Esophagus muscularis mucosa (tissue), 4 donors: ENCODE results near the gene NFIB. TPM values are rescaled to one million over a fixed set of nuclear protein-coding genes. Genes with fewer than 3 reads are reported as not detected.

Experiments used
- DNase-seq: peaks from one replicate; pipeline ENCODE4 v3.0.0-alpha.2; 2017; ENCODE audit errors: extremely low spot score
- H3K27ac ChIP-seq, 4 donors: fragments of 200-600 bp; sonication (generic); replicated peaks in 1 of 4; 1 replicate in 3 of 4; 2 replicates in 1 of 4; pipeline ENCODE4 v1.5.1; 2016 to 2019; ENCODE audit warnings: mild to moderate bottlenecking in 1 of 4
- H3K27me3 ChIP-seq, 4 donors: fragments of 200-600 bp; sonication (generic); one replicate each; pipeline versions ENCODE4 v1.5.1 to v1.6.0; 2016 to 2019
- H3K36me3 ChIP-seq, 4 donors: fragments of 200-600 bp; sonication (generic); one replicate each; pipeline ENCODE4 v1.5.1; 2016 to 2019
- H3K4me1 ChIP-seq, 4 donors: fragments of 200-600 bp; sonication (generic); one replicate each; pipeline ENCODE4 v1.5.1; 2016 to 2019
- H3K4me3 ChIP-seq, 4 donors: fragments of 200-600 bp; sonication (generic); 1 replicate in 2 of 4; 2 replicates in 2 of 4; pipeline ENCODE4 v1.5.1; 2016 to 2019; ENCODE audit warnings: mild to moderate bottlenecking in 4 of 4, moderate library complexity in 1 of 4
- H3K9me3 ChIP-seq, 4 donors: fragments of 200-600 bp; sonication (generic); 1 replicate in 3 of 4; 2 replicates in 1 of 4; pipeline ENCODE4 v1.5.1; 2016 to 2019
- EP300 ChIP-seq: sonication (generic); formaldehyde crosslinking; IDR thresholded peaks from one replicate; pipeline ENCODE4 v1.6.1; 2017; ENCODE audit warnings: antibody characterized with exemption
- POLR2A ChIP-seq: fragments of 450-650 bp; IDR thresholded peaks from one replicate; pipeline ENCODE4 v1.6.1; 2017; ENCODE audit warnings: antibody characterized with exemption, moderate library complexity, mild to moderate bottlenecking, low read depth
- POLR2AphosphoS5 ChIP-seq, 2 donors: sonication (generic); formaldehyde crosslinking; IDR thresholded peaks; one replicate each; pipeline ENCODE4 v1.6.1; 2017; ENCODE audit warnings: antibody characterized with exemption in 2 of 2
- WGBS: methylation state at CpG from one replicate; pipeline ENCODE4 v1.1.5; 2018; 5-methylcytosine and 5-hydroxymethylcytosine counted together
- intact Hi-C: fragments of 100-400 bp; cut with DNase I; formaldehyde crosslinking; loops from one replicate; pipeline ENCODE4 v1.15.1; 2023
- total RNA-seq, 4 donors: library from RNA; depleted of rRNA; stranded (reverse); fragments of >200 nt; gene quantifications; one replicate each; pipeline versions ENCODE4 v1.1.0 to v1.2.1, GENCODE V29; 2016
- TF ChIP-seq, protein P1 (sequence below), 3 experiments: fragments of 200-600 bp in 2 of 3; fragments of 450-650 bp in 1 of 3; sonication (generic) in 2 of 3; IDR thresholded peaks; one replicate each; pipeline ENCODE4 v1.5.1; 2017 to 2019; ENCODE audit warnings: antibody characterized with exemption in 3 of 3, mild to moderate bottlenecking in 2 of 3, moderate library complexity in 1 of 3

Gene NFIB
- total RNA-seq, 4 donors from 2014 or later, result 38.1 to 64.4 (median 55.8) TPM

DNA sequence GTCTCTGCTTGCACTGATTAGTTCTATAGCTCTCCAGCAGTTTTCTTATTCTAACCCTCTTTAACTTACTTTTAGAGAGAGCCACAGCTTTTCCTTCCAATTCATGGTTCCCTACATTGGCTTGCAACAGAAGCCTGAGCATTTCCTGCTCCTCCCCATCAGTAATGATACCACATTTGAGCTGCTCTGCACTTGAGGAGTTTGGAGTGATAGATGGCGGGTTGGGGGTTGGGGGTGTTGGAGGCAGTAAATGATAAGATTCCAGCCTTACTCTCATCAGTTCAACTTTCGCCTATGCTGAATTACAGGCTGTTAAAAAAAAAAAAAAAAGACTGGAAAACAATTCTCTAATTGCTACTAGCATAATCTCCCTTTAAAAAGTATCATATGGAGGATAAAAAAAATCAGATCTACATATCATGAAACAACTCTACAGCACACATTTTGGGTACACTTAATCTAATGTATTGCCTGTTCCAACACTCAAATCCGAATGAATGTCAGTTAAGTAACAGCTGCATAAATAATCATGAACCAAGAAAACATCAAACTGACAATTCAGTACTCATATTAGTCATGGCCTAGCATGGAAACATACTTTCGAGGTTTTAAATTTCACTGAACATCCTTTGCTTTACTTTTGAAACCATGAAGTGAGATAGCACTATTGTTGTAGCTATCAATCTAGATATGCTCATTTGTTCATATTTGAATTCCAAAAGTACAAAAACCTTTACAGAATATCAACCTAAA is 224.7 kb downstream of the NFIB start:
- no peaks in the 10 kb centered on the region for H3K9me3 ChIP-seq
- WGBS, result 83% methylated on average over 4 of the region's 4 CpGs
- H3K36me3 ChIP-seq, result peaks cover 0 to 20% (median 6%) of the 10 kb centered on the region in 4 donors
- H3K27ac ChIP-seq, result no peak overlapping the region
- no peak overlapping the region for H3K4me3 ChIP-seq
- DNase-seq, result no peak
- intact Hi-C loops, result no loop called here
- H3K27me3 ChIP-seq, result no peaks in the 10 kb centered on the region
- H3K4me1 ChIP-seq, result no peaks in the 10 kb centered on the region
- TF ChIP-seq EP300, result no peak

DNA sequence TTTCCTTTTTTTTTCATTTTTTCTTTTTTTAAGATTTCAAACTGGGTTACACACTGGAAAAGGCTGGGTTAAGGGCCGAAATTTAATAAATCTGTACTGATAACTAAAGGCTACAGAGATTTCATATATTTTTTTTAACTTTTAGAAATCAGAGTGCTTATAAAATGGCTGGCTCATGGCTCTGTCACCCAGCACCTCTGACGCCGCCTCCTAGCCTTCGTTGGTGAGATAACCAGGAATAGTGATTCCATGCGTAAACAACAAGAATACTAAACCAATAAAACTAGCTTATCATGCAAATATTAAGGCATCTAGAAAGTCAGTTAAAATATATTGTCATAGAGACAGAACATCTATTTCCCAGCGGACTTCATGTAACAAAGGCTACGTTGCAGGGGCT is 226.4 kb downstream of the NFIB start:
- TF ChIP-seq EP300, result no peak
- TF ChIP-seq POLR2A, result no peak
- TF ChIP-seq POLR2AphosphoS5 (IDR thresholded peaks at IDR 0.05), result no peak
- TF ChIP-seq, protein P1, sequence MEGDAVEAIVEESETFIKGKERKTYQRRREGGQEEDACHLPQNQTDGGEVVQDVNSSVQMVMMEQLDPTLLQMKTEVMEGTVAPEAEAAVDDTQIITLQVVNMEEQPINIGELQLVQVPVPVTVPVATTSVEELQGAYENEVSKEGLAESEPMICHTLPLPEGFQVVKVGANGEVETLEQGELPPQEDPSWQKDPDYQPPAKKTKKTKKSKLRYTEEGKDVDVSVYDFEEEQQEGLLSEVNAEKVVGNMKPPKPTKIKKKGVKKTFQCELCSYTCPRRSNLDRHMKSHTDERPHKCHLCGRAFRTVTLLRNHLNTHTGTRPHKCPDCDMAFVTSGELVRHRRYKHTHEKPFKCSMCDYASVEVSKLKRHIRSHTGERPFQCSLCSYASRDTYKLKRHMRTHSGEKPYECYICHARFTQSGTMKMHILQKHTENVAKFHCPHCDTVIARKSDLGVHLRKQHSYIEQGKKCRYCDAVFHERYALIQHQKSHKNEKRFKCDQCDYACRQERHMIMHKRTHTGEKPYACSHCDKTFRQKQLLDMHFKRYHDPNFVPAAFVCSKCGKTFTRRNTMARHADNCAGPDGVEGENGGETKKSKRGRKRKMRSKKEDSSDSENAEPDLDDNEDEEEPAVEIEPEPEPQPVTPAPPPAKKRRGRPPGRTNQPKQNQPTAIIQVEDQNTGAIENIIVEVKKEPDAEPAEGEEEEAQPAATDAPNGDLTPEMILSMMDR (IDR thresholded peaks at IDR 0.05), result no peak
- Histone ChIP-seq H3K36me3 (peaks cover 0 to 20% (median 6%) of the 10 kb centered on the region in 4 donors), H3K27me3 (no peaks in the 10 kb centered on the region), H3K4me1 (peaks cover 0 to 5% (median 2%) of the 10 kb centered on the region in 4 donors), H3K4me3 (no peak overlapping the region), H3K27ac (no peak overlapping the region), H3K9me3 (no peaks in the 10 kb centered on the region)
- intact Hi-C loops, result no loop called here
- DNase-seq, result no peak
- WGBS, result 95% methylated on average over 7 of the region's 7 CpGs

DNA sequence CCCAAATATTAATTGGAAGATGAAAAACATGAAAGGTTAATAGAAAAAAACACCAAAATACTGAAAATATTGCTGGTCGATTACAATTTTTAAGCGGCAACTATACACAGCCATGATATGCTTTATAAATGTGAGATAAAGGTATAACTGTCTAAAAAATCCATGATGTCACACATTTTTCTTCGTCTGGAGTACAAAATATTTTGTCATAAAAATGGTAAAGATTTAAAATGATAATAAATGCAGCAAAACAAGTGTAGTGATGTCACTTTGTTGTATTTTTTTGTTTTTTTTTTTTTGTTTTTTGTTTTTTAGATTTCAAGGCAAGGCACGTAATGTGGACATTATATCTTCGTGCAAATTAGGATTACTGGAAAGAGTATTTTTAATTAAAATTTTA is 227.4 kb downstream of the NFIB start:
- H3K36me3 ChIP-seq, result peaks cover 0 to 20% (median 6%) of the 10 kb centered on the region in 4 donors
- TF ChIP-seq POLR2A (no peak), EP300 (no peak), POLR2AphosphoS5 (IDR thresholded peaks at IDR 0.05) (no peak)
- TF ChIP-seq, protein P1 (IDR thresholded peaks at IDR 0.05), result no peak
- no peak for DNase-seq
- no peaks in the 10 kb centered on the region for H3K27me3 ChIP-seq
- no peak overlapping the region for H3K27ac ChIP-seq
- intact Hi-C loops, result no loop called here
- H3K4me3 ChIP-seq, result no peak overlapping the region
- H3K4me1 ChIP-seq, result peaks cover 0 to 5% (median 2%) of the 10 kb centered on the region in 4 donors
- H3K9me3 ChIP-seq, result no peaks in the 10 kb centered on the region
- whole genome bisulfite sequencing, result 92% methylated on average over 5 of the region's 5 CpGs

DNA sequence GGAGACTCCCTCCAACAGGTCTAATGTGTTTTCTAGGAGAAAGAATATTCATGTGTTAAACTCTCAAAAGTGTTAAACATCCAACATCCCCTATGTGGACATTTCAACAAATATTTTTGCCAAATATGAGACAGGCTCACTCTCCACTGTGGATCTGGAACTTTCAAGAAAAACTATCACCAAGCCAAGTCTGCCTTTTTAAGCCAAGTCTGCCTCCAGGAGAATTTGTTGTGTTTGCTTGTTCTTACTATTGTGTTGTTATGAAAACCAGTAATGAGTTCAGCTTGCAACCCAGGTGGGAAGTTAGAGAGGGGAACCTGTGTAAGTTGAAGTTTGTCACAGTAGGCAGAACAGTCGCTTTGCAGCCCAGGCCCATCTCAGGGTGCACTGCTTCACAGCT is 228.1 kb downstream of the NFIB start:
- Histone ChIP-seq H3K27ac (no peak overlapping the region), H3K4me3 (no peak overlapping the region)
- 100% methylated on average over 1 of the region's 1 CpG for WGBS

DNA sequence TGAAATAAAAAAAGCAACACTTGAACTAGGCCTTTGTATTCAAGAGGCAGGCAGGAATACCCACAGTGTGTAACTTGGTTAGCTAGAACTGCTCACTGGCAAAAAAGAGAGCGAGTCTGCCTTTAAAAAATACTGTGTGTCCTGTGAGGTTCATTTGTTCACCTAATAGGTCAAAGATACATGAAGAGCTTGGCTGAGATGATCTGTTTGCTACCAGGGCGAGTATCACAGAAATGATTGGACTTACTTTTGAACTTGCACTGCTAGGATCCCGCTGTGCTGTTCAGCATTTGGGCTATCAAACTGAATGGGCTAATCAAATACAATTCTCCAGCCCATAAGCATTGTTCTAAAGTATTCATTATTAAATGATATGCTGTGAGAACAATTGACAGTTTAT is 229.1 kb downstream of the NFIB start:
- no peak overlapping the region for H3K4me3 ChIP-seq
- no peak overlapping the region for H3K27ac ChIP-seq
- peaks cover 0 to 11% (median 4%) of the 10 kb centered on the region in 4 donors for H3K4me1 ChIP-seq
- H3K36me3 ChIP-seq, result peaks cover 0 to 20% (median 6%) of the 10 kb centered on the region in 4 donors
- no peaks in the 10 kb centered on the region for H3K27me3 ChIP-seq
- intact Hi-C loops, result no loop called here
- WGBS, result 96% methylated on average over 3 of the region's 3 CpGs
- DNase-seq, result no peak
- TF ChIP-seq POLR2A (no peak), POLR2AphosphoS5 (IDR thresholded peaks at IDR 0.05) (no peak), EP300 (no peak)
- TF ChIP-seq, protein P1 (IDR thresholded peaks at IDR 0.05), result no peak
- H3K9me3 ChIP-seq, result no peaks in the 10 kb centered on the region

More for the DNA sequence above, 228.1 kb downstream of the NFIB start:
- peaks cover 0 to 20% (median 6%) of the 10 kb centered on the region in 4 donors for H3K36me3 ChIP-seq
- H3K9me3 ChIP-seq, result no peaks in the 10 kb centered on the region
- no peaks in the 10 kb centered on the region for H3K27me3 ChIP-seq
- H3K4me1 ChIP-seq, result peaks cover 0 to 8% (median 4%) of the 10 kb centered on the region in 4 donors
- intact Hi-C loops, result no loop called here
- TF ChIP-seq, protein P1 (IDR thresholded peaks at IDR 0.05), result no peak
- no peak for TF ChIP-seq POLR2AphosphoS5 (IDR thresholded peaks at IDR 0.05)
- TF ChIP-seq POLR2A, result no peak
- no peak for TF ChIP-seq EP300
- no peak for DNase-seq
